GM18909 (cell line): ENCODE data around the gene FEM1B.

Source experiments
- ATAC-seq: cut with Tn5 transposase; IDR thresholded peaks from one replicate; pipeline ENCODE4 v1.9.1; 2021; ENCODE audit warnings: mild to moderate bottlenecking; ENCODE audit not compliant: unreplicated experiment, poor library complexity

The FEM1B gene

GRCh38 chr15:68340726-68341671, 63.5 kb downstream of the FEM1B start:
- ATAC-seq, result no peak

- no peak for ATAC-seq
These were observed 64.5 kb downstream of the FEM1B start for GRCh38 chr15:68341760-68342725.

GRCh38 chr15:68343579-68344225, 66.2 kb downstream of the FEM1B start:
- no peak for ATAC-seq

DNA sequence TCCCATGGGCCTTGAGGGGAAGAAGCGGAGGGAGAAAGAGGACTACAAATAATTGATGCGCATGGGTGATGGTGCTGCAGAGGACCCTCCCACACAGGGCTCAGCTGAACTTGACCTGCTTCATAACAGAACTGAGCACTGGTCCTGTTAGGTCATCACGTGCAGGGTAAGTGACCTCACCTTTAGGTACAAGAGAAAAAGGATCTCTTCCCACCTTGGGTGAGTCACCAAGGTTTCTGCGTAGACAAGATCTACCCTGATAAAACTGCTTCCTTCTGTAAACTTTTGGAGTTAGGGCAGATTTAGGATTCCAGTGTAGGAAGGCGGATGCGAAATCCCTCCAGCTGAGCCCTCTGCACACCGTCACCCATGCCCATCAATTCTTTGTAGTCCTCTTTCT, 67.1 kb downstream of the FEM1B start:
- ATAC-seq, result no peak
